ENCODE measurements around the gene SYK. TPM values are rescaled to one million over a fixed set of nuclear protein-coding genes. Genes with fewer than 3 reads are reported as not detected.

SYK gene
- total and polyA plus RNA-seq, 2 donors (not counting 1 experiment from before 2014, with no cell fraction given), result 60.3 to 242 TPM

DNA sequence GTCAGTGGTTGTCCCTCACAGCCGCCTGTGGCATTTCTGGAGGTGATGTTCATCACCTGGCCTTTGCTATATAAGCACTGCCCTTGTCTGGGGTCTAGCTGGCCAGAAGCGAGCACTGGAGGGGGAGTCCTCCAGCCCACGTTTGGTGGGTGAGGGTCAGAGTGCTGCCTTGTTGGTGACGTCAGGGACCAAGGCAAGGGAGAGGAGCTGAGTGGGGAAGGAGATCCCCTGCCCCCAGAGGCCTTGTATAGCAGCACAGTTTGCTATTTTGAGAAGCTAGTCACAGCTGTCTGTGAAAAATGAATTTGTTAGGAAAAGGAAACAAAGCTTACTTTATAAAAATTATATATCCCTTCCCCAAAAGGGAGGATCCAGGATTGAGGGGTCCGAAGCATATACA, 49.8 kb downstream of the SYK start:
- H3K27me3 ChIP-seq (replicated peaks in 1 of 4; ENCODE audit: control extremely low read depth in 1 of 4, control insufficient read depth in 3 of 4, insufficient read depth in 4 of 4, low read length in 3 of 4), result no peaks in the 10 kb centered on the region
- TF ChIP-seq EZH2 (IDR thresholded peaks at IDR 0.05; ENCODE audit: borderline replicate concordance, insufficient read depth, low read depth, low read length, poor library complexity, severe bottlenecking), result no peak
- TF ChIP-seq, protein P1, sequence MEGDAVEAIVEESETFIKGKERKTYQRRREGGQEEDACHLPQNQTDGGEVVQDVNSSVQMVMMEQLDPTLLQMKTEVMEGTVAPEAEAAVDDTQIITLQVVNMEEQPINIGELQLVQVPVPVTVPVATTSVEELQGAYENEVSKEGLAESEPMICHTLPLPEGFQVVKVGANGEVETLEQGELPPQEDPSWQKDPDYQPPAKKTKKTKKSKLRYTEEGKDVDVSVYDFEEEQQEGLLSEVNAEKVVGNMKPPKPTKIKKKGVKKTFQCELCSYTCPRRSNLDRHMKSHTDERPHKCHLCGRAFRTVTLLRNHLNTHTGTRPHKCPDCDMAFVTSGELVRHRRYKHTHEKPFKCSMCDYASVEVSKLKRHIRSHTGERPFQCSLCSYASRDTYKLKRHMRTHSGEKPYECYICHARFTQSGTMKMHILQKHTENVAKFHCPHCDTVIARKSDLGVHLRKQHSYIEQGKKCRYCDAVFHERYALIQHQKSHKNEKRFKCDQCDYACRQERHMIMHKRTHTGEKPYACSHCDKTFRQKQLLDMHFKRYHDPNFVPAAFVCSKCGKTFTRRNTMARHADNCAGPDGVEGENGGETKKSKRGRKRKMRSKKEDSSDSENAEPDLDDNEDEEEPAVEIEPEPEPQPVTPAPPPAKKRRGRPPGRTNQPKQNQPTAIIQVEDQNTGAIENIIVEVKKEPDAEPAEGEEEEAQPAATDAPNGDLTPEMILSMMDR (IDR thresholded peaks at IDR 0.05), result no peak
- no peak overlapping the region for H3K9ac ChIP-seq (ENCODE audit: low read length)
- H3K27me3 Mint-ChIP-seq, result no peaks in the 10 kb centered on the region
- no peak overlapping the region for H3K4me3 ChIP-seq (ENCODE audit: control extremely low read depth in 1 of 5, extremely low read depth in 1 of 5, insufficient read depth in 1 of 5, low read depth in 2 of 5, low read length in 4 of 5)
- peaks cover 77% of the 10 kb centered on the region for H4K20me1 ChIP-seq (ENCODE audit: control insufficient read depth, insufficient read depth, low read length, poor library complexity, severe bottlenecking)
- H2AFZ ChIP-seq (ENCODE audit: insufficient read depth, low read depth, low read length, poor library complexity, severe bottlenecking), result no peak overlapping the region
- POLR2A ChIA-PET, result interaction anchor here (0.6 kb wide), 2 partner anchors 9 to 30 kb away, joined by 3 to 4 read pairs; no protein-coding TSS in a partner anchor
- H3K9me3 Mint-ChIP-seq (ENCODE audit: insufficient read depth), result no peaks in the 10 kb centered on the region
- no peak overlapping the region for H3K4me2 ChIP-seq (replicated peaks; ENCODE audit: low read depth, low read length, poor library complexity, severe bottlenecking)
- WGBS (ENCODE audit: insufficient coverage), result 85% methylated on average over 4 of the region's 5 CpGs
- no peak overlapping the region for H3K27ac Mint-ChIP-seq
- H3K27ac ChIP-seq (ENCODE audit: low read length in 2 of 2), result peak overlapping the region in 1 of 2 donors; percentile 1
- peaks cover 0 to 3% of the 10 kb centered on the region in 2 donors for H3K4me1 ChIP-seq (ENCODE audit: control insufficient read depth in 2 of 2, insufficient read depth in 2 of 2, low read length in 2 of 2)
- ATAC-seq (ENCODE audit: low read depth), result no peak
- H3K4me1 Mint-ChIP-seq, result peaks cover 26% of the 10 kb centered on the region
- peaks cover 4 to 84% of the 10 kb centered on the region in 2 experiments for H3K36me3 ChIP-seq (replicated peaks in 1 of 2; ENCODE audit: control extremely low read depth in 1 of 2, control insufficient read depth in 1 of 2, extremely low read depth in 1 of 2, insufficient read depth in 2 of 2, low read length in 1 of 2)
- CTCF ChIA-PET, result interaction anchor here (0.8 to 2.1 kb wide), 2 partner anchors 16 to 80 kb away, joined by 3 to 4 read pairs; no protein-coding TSS in a partner anchor
- intact Hi-C loops (cut with micrococcal nuclease), result no loop called here
- peaks cover 77% of the 10 kb centered on the region for H3K79me2 ChIP-seq (ENCODE audit: control insufficient read depth, insufficient read depth, low read length)
- H3K4me3 Mint-ChIP-seq, result no peak overlapping the region
- H3K9me3 ChIP-seq (ENCODE audit: control extremely low read depth in 1 of 3, control insufficient read depth in 2 of 3, insufficient read depth in 1 of 3, low read length in 2 of 3), result peaks cover 0 to 4% (median 0%) of the 10 kb centered on the region in 3 donors
- DNase-seq, result no peak

DNA sequence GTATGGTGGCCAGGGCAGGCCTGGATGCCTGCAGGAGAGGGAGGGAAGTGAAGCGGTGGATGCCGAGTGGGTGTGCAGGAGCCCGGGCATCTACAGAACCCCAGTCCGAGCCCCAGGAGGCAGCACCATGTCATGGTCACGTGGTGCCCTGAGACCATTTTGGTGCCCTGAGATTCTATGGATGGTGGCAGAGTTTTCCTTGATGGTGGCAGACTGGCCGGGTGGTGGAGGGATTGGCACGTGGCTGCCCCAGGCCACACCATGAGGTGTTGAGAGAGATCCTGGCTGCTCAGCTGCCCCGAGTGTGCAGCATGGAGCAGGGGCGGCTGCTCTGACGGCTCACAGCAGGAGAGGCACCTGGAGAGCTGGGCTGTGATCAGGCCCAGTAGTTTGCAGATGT, 52.3 kb downstream of the SYK start:
- no peak overlapping the region for H3K4me3 ChIP-seq (ENCODE audit: control extremely low read depth in 1 of 5, extremely low read depth in 1 of 5, insufficient read depth in 1 of 5, low read depth in 2 of 5, low read length in 4 of 5)
- Mint-ChIP-seq H3K4me3 (no peak overlapping the region), H3K27me3 (no peaks in the 10 kb centered on the region), H3K9me3 (ENCODE audit: insufficient read depth) (no peaks in the 10 kb centered on the region), H3K27ac (peak overlapping the region; percentile 72), H3K4me1 (peaks cover 50% of the 10 kb centered on the region)
- ChIA-PET CTCF (no interaction called here), POLR2A (no interaction called here)
- no peak overlapping the region for H3K4me2 ChIP-seq (replicated peaks; ENCODE audit: low read depth, low read length, poor library complexity, severe bottlenecking)
- no peaks in the 10 kb centered on the region for H3K27me3 ChIP-seq (replicated peaks in 1 of 4; ENCODE audit: control extremely low read depth in 1 of 4, control insufficient read depth in 3 of 4, insufficient read depth in 4 of 4, low read length in 3 of 4)
- H3K4me1 ChIP-seq (ENCODE audit: control insufficient read depth in 2 of 2, insufficient read depth in 2 of 2, low read length in 2 of 2), result peaks cover 14 to 21% of the 10 kb centered on the region in 2 donors
- WGBS (ENCODE audit: insufficient coverage), result 100% methylated on average over 10 of the region's 10 CpGs
- H3K9me3 ChIP-seq (ENCODE audit: control extremely low read depth in 1 of 3, control insufficient read depth in 2 of 3, insufficient read depth in 1 of 3, low read length in 2 of 3), result peaks cover 0 to 4% (median 0%) of the 10 kb centered on the region in 3 donors
- ATAC-seq (ENCODE audit: low read depth), result no peak
- intact Hi-C loops (cut with micrococcal nuclease), result no loop called here
- no peak for DNase-seq
- no peak overlapping the region for H3K9ac ChIP-seq (ENCODE audit: low read length)
- H3K27ac ChIP-seq (ENCODE audit: low read length in 2 of 2), result no peak overlapping the region
- peaks cover 69% of the 10 kb centered on the region for H4K20me1 ChIP-seq (ENCODE audit: control insufficient read depth, insufficient read depth, low read length, poor library complexity, severe bottlenecking)
- no peak for TF ChIP-seq EZH2 (IDR thresholded peaks at IDR 0.05; ENCODE audit: borderline replicate concordance, insufficient read depth, low read depth, low read length, poor library complexity, severe bottlenecking)
- TF ChIP-seq, protein P1 (IDR thresholded peaks at IDR 0.05), result no peak
- peaks cover 3 to 84% of the 10 kb centered on the region in 2 experiments for H3K36me3 ChIP-seq (replicated peaks in 1 of 2; ENCODE audit: control extremely low read depth in 1 of 2, control insufficient read depth in 1 of 2, extremely low read depth in 1 of 2, insufficient read depth in 2 of 2, low read length in 1 of 2)
- H2AFZ ChIP-seq (ENCODE audit: insufficient read depth, low read depth, low read length, poor library complexity, severe bottlenecking), result no peak overlapping the region
- peaks cover 77% of the 10 kb centered on the region for H3K79me2 ChIP-seq (ENCODE audit: control insufficient read depth, insufficient read depth, low read length)

Measured in B cell (primary cell).